HepG2 (cell line): ENCODE results near the gene POLR2H. TPM values are rescaled to one million over a fixed set of nuclear protein-coding genes. Genes with fewer than 3 reads are reported as not detected.

Experiments used
- CHCHD3 ChIP-seq: sonication (generic); formaldehyde crosslinking; IDR thresholded peaks from 2 replicates; pipeline ENCODE4 v1.8.0; 2022; ENCODE audit warnings: mild to moderate bottlenecking, missing genetic modification reagents, moderate library complexity
- EED ChIP-seq: sonication (generic); formaldehyde crosslinking; IDR thresholded peaks from 2 replicates; pipeline ENCODE4 v1.5.0; 2020; ENCODE audit warnings: mild to moderate bottlenecking, missing genetic modification reagents
- EHMT2 ChIP-seq: fragments of 200-600 bp; sonication (generic); IDR thresholded peaks from 2 replicates; pipeline ENCODE4 v1.7.0; 2017; ENCODE audit warnings: antibody characterized with exemption, low read depth, low read length, borderline replicate concordance
- FOXJ3 ChIP-seq: sonication (generic); formaldehyde crosslinking; IDR thresholded peaks from 2 replicates; pipeline ENCODE4 v1.4.0; 2020; ENCODE audit warnings: missing genetic modification reagents, mild to moderate bottlenecking, borderline replicate concordance
- FOXK2 ChIP-seq: fragments of 450-650 bp; IDR thresholded peaks from 2 replicates; pipeline ENCODE4 v1.6.1; 2016
- HCFC1 ChIP-seq: fragments of 150-350 bp; IDR thresholded peaks from 2 replicates; pipeline ENCODE4 v1.6.1; 2014; ENCODE audit warnings: low read depth, low read length
- HMG20B ChIP-seq: conservative IDR thresholded peaks from 2 replicates; pipeline ENCODE4 v1.6.1; 2016; ENCODE audit warnings: missing genetic modification reagents, missing compliant biosample characterization
- KLF6 ChIP-seq: IDR thresholded peaks from 2 replicates; pipeline ENCODE4 v1.8.0; 2016; ENCODE audit warnings: missing biosample characterization, missing genetic modification reagents
- KMT2B ChIP-seq: IDR thresholded peaks from 2 replicates; pipeline ENCODE4 v1.6.1; 2016; ENCODE audit warnings: missing genetic modification reagents, missing compliant biosample characterization
- NFKB2 ChIP-seq: sonication (generic); formaldehyde crosslinking; IDR thresholded peaks from 2 replicates; pipeline ENCODE4 v1.4.0; 2020; ENCODE audit warnings: missing genetic modification reagents, borderline replicate concordance
- RARA ChIP-seq: IDR thresholded peaks from 2 replicates; pipeline ENCODE4 v1.6.1; 2016; ENCODE audit warnings: missing genetic modification reagents, missing compliant biosample characterization
- SRSF1 ChIP-seq: fragments of 200-400 bp; formaldehyde crosslinking; optimal IDR thresholded peaks from 2 replicates; pipeline ENCODE3; 2017; ENCODE audit warnings: mild to moderate bottlenecking, low read depth, low read length, moderate library complexity
- SUZ12 ChIP-seq: fragments of 150-350 bp; IDR thresholded peaks from 2 replicates; pipeline ENCODE4 v1.6.1; 2014; ENCODE audit warnings: low read depth, low read length
- TFE3 ChIP-seq: IDR thresholded peaks from 2 replicates; pipeline ENCODE4 v1.6.1; 2016
- TRIM22 ChIP-seq: fragments of 450-650 bp; IDR thresholded peaks from 2 replicates; pipeline ENCODE4 v1.6.1; 2017
- TSC22D2 ChIP-seq: sonication (generic); formaldehyde crosslinking; IDR thresholded peaks from 2 replicates; pipeline ENCODE4 v1.5.1; 2020; ENCODE audit warnings: missing genetic modification reagents, mild to moderate bottlenecking, borderline replicate concordance
- ZBED4 ChIP-seq: sonication (generic); formaldehyde crosslinking; IDR thresholded peaks from 2 replicates; pipeline ENCODE4 v1.4.0; 2020; ENCODE audit warnings: missing genetic modification reagents, borderline replicate concordance
- ZFP36L2 ChIP-seq: sonication (generic); formaldehyde crosslinking; IDR thresholded peaks from 2 replicates; pipeline ENCODE4 v1.4.0; 2020; ENCODE audit warnings: missing genetic modification reagents
- polyA plus RNA-seq, 8 experiments: library from polyadenylated mRNA; depleted of rRNA in 3 of 8; stranded (reverse) in 7 of 8; unstranded in 1 of 8; fragments of >200 nt; fragmentation: Illumina TruSeq in 4 of 8; extraction: Trizol in 4 of 8; gene quantifications; 2 replicates each; pipeline versions ENCODE4 v1.2.1 to v1.2.3, GENCODE V29; 2011 to 2016; ENCODE audit warnings: low read depth in 4 of 8, missing spikeins in 1 of 8, mixed read lengths in 1 of 8; ENCODE audit not compliant: insufficient read depth in 1 of 8
- total RNA-seq, 5 experiments: library from RNA; depleted of rRNA; stranded (reverse); fragments of >200 nt; fragmentation: Illumina TruSeq; extraction: Trizol; gene quantifications; 2 replicates each; pipeline ENCODE4 v1.2.3, GENCODE V29; 2016; ENCODE audit warnings: low read depth in 1 of 5

POLR2H gene
- total and polyA plus RNA-seq, 2 of the 13 experiments (the other 11 are each of a cell fraction or from before 2014, with no cell fraction given): 118 to 194 TPM

GRCh38 chr3:184362668-184363546, 1.4 kb downstream of the POLR2H start (continued):
- TF ChIP-seq TSC22D2: peak; percentile 71; the same call in 1 of the 2 replicates
- peak; percentile 98 for TF ChIP-seq ZBED4
- TF ChIP-seq RARA (CRISPR knock-in tag): peak; percentile 12; the same call in 1 of the 2 replicates
- TF ChIP-seq HCFC1: peak; percentile 72
- TF ChIP-seq ZFP36L2: no peak; the same call in 1 of the 2 replicates
- peak; percentile 71 for TF ChIP-seq KMT2B (CRISPR knock-in tag)
- TF ChIP-seq SUZ12: no peak
- no peak for TF ChIP-seq TRIM22
- TF ChIP-seq NFKB2 (CRISPR knock-in tag): no peak
- TF ChIP-seq FOXK2: peak; percentile 9; the same call in 1 of the 2 replicates
- TF ChIP-seq FOXJ3 (CRISPR knock-in tag): no peak
- TF ChIP-seq SRSF1: peak; percentile 75
- no peak for TF ChIP-seq CHCHD3 (CRISPR knock-in tag)
- TF ChIP-seq HMG20B (CRISPR knock-in tag): peak; percentile 70; the same call in 1 of the 2 replicates
- no peak for TF ChIP-seq EHMT2
- TF ChIP-seq EED (CRISPR knock-in tag): no peak
- peak; percentile 42; the same call in 1 of the 2 replicates for TF ChIP-seq KLF6 (CRISPR knock-in tag)
- peak; percentile 40; the same call in 1 of the 2 replicates for TF ChIP-seq TFE3 (CRISPR knock-in tag)
